ENCODE results near the gene ATP11C.

- no peak for TF ChIP-seq CTCF (IDR thresholded peaks at IDR 0.05)
- no peak for TF ChIP-seq ZFX (IDR thresholded peaks at IDR 0.05; ENCODE audit: borderline replicate concordance)
These were observed 116.6 kb downstream of the ATP11C start for GRCh38 chrX:139816204-139816603.
